Liver (tissue), 9 donors: ENCODE results near the gene STIM2. TPM values are rescaled to one million over a fixed set of nuclear protein-coding genes. Genes with fewer than 3 reads are reported as not detected.

ENCODE experiments used
- DNase-seq: peaks from one replicate; pipeline ENCODE4 v3.0.0-alpha.2; 2017; ENCODE audit warnings: low spot score
- H3K27ac ChIP-seq, 2 donors: one replicate each; pipeline ENCODE4 v1.7.0; 2013; ENCODE audit warnings: inconsistent platforms in 2 of 2, low read length in 2 of 2, control low read depth in 1 of 2, low read depth in 1 of 2, mild to moderate bottlenecking in 1 of 2
- H3K27me3 ChIP-seq, 4 donors: one replicate each; pipeline versions ENCODE4 v1.6.1 to v1.7.0; 2013; ENCODE audit warnings: low read length in 3 of 4, inconsistent platforms in 1 of 4, mild to moderate bottlenecking in 1 of 4, moderate library complexity in 1 of 4; ENCODE audit not compliant: control insufficient read depth in 4 of 4, insufficient read depth in 4 of 4
- H3K36me3 ChIP-seq, 4 donors: one replicate each; pipeline versions ENCODE4 v1.6.1 to v1.7.0; 2013; ENCODE audit warnings: low read length in 3 of 4, mild to moderate bottlenecking in 3 of 4, low read depth in 1 of 4, moderate library complexity in 1 of 4; ENCODE audit not compliant: control insufficient read depth in 4 of 4, insufficient read depth in 3 of 4
- H3K4me1 ChIP-seq, 4 donors: one replicate each; pipeline versions ENCODE4 v1.6.1 to v1.7.0; 2013; ENCODE audit warnings: low read length in 3 of 4, mild to moderate bottlenecking in 3 of 4, moderate library complexity in 1 of 4; ENCODE audit not compliant: control insufficient read depth in 4 of 4, insufficient read depth in 4 of 4
- H3K4me3 ChIP-seq, 3 donors: one replicate each; pipeline versions ENCODE4 v1.6.1 to v1.7.0; 2013; ENCODE audit warnings: low read length in 3 of 3, control low read depth in 1 of 3, low read depth in 1 of 3, mild to moderate bottlenecking in 1 of 3
- H3K9ac ChIP-seq, 2 donors: one replicate each; pipeline ENCODE4 v1.7.0; 2013; ENCODE audit warnings: low read length in 2 of 2, mild to moderate bottlenecking in 2 of 2, moderate library complexity in 2 of 2, control low read depth in 1 of 2, low read depth in 1 of 2
- H3K9me3 ChIP-seq, 4 donors: one replicate each; pipeline versions ENCODE4 v1.6.1 to v1.7.0; 2013; ENCODE audit warnings: low read length in 3 of 4; ENCODE audit not compliant: control insufficient read depth in 4 of 4
- EGR1 ChIP-seq, 2 donors: IDR thresholded peaks; 2 replicates each; pipeline ENCODE4 v1.6.1; 2016 to 2018; ENCODE audit warnings: antibody characterized with exemption in 2 of 2, low read depth in 2 of 2
- FOXA2 ChIP-seq: IDR thresholded peaks from 2 replicates; pipeline ENCODE4 v1.6.1; 2016; ENCODE audit warnings: antibody characterized with exemption
- GABPA ChIP-seq, 2 donors: IDR thresholded peaks in 1 of 2; conservative IDR thresholded peaks in 1 of 2; 2 replicates each; pipeline ENCODE4 v1.6.1; 2016; ENCODE audit warnings: antibody characterized with exemption in 2 of 2, mild to moderate bottlenecking in 1 of 2, moderate library complexity in 1 of 2
- HNF4A ChIP-seq, 2 donors: conservative IDR thresholded peaks; 2 replicates each; pipeline ENCODE4 v1.6.1; 2016; ENCODE audit warnings: antibody characterized with exemption in 2 of 2, mild to moderate bottlenecking in 2 of 2
- HNF4G ChIP-seq: IDR thresholded peaks from 2 replicates; pipeline ENCODE4 v1.6.1; 2016; ENCODE audit warnings: antibody characterized with exemption
- NR2F2 ChIP-seq: IDR thresholded peaks from 2 replicates; pipeline ENCODE4 v1.6.1; 2016; ENCODE audit warnings: antibody characterized with exemption
- RAD21 ChIP-seq, 2 donors: IDR thresholded peaks; 2 replicates each; pipeline ENCODE4 v1.6.1; 2016; ENCODE audit warnings: antibody characterized with exemption in 2 of 2, mild to moderate bottlenecking in 2 of 2
- RXRA ChIP-seq, 2 donors: IDR thresholded peaks; 2 replicates each; pipeline ENCODE4 v1.6.1; 2017 to 2018; ENCODE audit warnings: antibody characterized with exemption in 2 of 2, mild to moderate bottlenecking in 1 of 2
- SP1 ChIP-seq: IDR thresholded peaks from 2 replicates; pipeline ENCODE4 v1.6.1; 2018; ENCODE audit warnings: antibody characterized with exemption, mild to moderate bottlenecking
- TAF1 ChIP-seq: conservative IDR thresholded peaks from 2 replicates; pipeline ENCODE4 v1.6.1; 2016; ENCODE audit warnings: antibody characterized with exemption, mild to moderate bottlenecking
- YY1 ChIP-seq: IDR thresholded peaks from 2 replicates; pipeline ENCODE4 v1.6.1; 2016; ENCODE audit warnings: antibody characterized with exemption, mild to moderate bottlenecking
- WGBS: extraction: QIAGEN DNeasy Blood & Tissue Kit; methylation state at CpG from one replicate; pipeline ENCODE4 v1.1.7; 2013; 5-methylcytosine and 5-hydroxymethylcytosine counted together
- polyA plus RNA-seq, 2 donors: library from polyadenylated mRNA; stranded (reverse) in 1 of 2; unstranded in 1 of 2; fragments of 200-250 nt in 1 of 2; fragments of >200 nt in 1 of 2; fragmentation: Nextera tagmentation in 1 of 2; extraction: Ambion mirVana in 1 of 2; gene quantifications; one replicate each; pipeline versions ENCODE4 v1.2.1 to v1.2.3, GENCODE V29; 2013 to 2015
- total RNA-seq, 2 donors: library from RNA; depleted of rRNA; stranded (reverse); fragments of >200 nt; gene quantifications; one replicate each; pipeline ENCODE4 v1.2.3, GENCODE V29; 2014
- TF ChIP-seq, protein P1 (sequence below): IDR thresholded peaks from 2 replicates; pipeline ENCODE4 v1.6.1; 2016; ENCODE audit warnings: antibody characterized with exemption
- TF ChIP-seq, protein P2 (sequence below): fragments of 150-350 bp; IDR thresholded peaks from 2 replicates; pipeline ENCODE4 v1.5.1; 2017; ENCODE audit warnings: improper control_type of control experiment, low read depth, low read length; ENCODE audit not compliant: missing input control
- TF ChIP-seq, protein P3 (sequence below): IDR thresholded peaks from 2 replicates; pipeline ENCODE4 v1.6.1; 2016; ENCODE audit warnings: antibody characterized with exemption, mild to moderate bottlenecking
- TF ChIP-seq, protein P4 (sequence below): IDR thresholded peaks from 2 replicates; pipeline ENCODE4 v1.6.1; 2016; ENCODE audit warnings: antibody characterized with exemption
- TF ChIP-seq, protein P5 (sequence below): IDR thresholded peaks from 2 replicates; pipeline ENCODE4 v1.6.1; 2016; ENCODE audit warnings: antibody characterized with exemption
- donor health status: healthy.
- donor health status: healthy.
- donor health status: healthy.
- donor health status: healthy.
- donor health status: healthy.

The STIM2 gene
- total and polyA plus RNA-seq, 4 donors: 5.4 to 11.1 (median 6.9) TPM

DNA sequence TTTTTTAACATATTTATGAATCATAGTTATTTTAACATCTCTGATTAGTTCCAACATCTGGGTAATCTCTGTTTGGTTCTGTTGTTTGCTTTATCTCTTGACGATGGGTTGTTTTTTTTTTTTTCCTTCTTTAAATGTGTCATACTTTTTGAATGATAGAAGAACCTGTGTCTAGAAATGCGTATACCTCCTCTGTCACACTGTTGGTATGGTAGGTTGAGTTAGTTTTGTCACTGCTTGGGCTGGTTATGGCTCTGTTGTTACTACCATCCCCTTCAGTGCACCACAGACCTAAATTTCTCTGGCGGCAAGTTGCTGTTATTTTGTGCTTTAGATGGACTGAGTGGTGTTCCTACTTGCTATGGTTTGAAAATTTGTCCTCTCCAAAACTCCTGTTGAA lies 16.8 kb downstream of the STIM2 start:
- Histone ChIP-seq H3K4me1 (no peaks in the 10 kb centered on the region), H3K36me3 (peaks cover 0 to 2% (median 0%) of the 10 kb centered on the region in 4 donors), H3K27ac (no peak overlapping the region), H3K27me3 (no peaks in the 10 kb centered on the region), H3K9me3 (no peaks in the 10 kb centered on the region), H3K9ac (no peak overlapping the region), H3K4me3 (no peak overlapping the region)
- no peak for DNase-seq
- TF ChIP-seq YY1 (no peak), GABPA (IDR thresholded peaks at IDR 0.05 in 1 of 2, conservative IDR thresholded peaks at IDR 0.05 in 1 of 2) (no peak), NR2F2 (no peak), TAF1 (no peak), RAD21 (IDR thresholded peaks at IDR 0.05) (no peak), HNF4A (conservative IDR thresholded peaks at IDR 0.05) (no peak)
- TF ChIP-seq, protein P1, sequence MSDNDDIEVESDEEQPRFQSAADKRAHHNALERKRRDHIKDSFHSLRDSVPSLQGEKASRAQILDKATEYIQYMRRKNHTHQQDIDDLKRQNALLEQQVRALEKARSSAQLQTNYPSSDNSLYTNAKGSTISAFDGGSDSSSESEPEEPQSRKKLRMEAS: no peak
- TF ChIP-seq, protein P2, sequence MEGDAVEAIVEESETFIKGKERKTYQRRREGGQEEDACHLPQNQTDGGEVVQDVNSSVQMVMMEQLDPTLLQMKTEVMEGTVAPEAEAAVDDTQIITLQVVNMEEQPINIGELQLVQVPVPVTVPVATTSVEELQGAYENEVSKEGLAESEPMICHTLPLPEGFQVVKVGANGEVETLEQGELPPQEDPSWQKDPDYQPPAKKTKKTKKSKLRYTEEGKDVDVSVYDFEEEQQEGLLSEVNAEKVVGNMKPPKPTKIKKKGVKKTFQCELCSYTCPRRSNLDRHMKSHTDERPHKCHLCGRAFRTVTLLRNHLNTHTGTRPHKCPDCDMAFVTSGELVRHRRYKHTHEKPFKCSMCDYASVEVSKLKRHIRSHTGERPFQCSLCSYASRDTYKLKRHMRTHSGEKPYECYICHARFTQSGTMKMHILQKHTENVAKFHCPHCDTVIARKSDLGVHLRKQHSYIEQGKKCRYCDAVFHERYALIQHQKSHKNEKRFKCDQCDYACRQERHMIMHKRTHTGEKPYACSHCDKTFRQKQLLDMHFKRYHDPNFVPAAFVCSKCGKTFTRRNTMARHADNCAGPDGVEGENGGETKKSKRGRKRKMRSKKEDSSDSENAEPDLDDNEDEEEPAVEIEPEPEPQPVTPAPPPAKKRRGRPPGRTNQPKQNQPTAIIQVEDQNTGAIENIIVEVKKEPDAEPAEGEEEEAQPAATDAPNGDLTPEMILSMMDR: no peak
- TF ChIP-seq, protein P3, sequence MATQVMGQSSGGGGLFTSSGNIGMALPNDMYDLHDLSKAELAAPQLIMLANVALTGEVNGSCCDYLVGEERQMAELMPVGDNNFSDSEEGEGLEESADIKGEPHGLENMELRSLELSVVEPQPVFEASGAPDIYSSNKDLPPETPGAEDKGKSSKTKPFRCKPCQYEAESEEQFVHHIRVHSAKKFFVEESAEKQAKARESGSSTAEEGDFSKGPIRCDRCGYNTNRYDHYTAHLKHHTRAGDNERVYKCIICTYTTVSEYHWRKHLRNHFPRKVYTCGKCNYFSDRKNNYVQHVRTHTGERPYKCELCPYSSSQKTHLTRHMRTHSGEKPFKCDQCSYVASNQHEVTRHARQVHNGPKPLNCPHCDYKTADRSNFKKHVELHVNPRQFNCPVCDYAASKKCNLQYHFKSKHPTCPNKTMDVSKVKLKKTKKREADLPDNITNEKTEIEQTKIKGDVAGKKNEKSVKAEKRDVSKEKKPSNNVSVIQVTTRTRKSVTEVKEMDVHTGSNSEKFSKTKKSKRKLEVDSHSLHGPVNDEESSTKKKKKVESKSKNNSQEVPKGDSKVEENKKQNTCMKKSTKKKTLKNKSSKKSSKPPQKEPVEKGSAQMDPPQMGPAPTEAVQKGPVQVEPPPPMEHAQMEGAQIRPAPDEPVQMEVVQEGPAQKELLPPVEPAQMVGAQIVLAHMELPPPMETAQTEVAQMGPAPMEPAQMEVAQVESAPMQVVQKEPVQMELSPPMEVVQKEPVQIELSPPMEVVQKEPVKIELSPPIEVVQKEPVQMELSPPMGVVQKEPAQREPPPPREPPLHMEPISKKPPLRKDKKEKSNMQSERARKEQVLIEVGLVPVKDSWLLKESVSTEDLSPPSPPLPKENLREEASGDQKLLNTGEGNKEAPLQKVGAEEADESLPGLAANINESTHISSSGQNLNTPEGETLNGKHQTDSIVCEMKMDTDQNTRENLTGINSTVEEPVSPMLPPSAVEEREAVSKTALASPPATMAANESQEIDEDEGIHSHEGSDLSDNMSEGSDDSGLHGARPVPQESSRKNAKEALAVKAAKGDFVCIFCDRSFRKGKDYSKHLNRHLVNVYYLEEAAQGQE: no peak
- 92% methylated on average over 3 of the region's 3 CpGs for WGBS

DNA sequence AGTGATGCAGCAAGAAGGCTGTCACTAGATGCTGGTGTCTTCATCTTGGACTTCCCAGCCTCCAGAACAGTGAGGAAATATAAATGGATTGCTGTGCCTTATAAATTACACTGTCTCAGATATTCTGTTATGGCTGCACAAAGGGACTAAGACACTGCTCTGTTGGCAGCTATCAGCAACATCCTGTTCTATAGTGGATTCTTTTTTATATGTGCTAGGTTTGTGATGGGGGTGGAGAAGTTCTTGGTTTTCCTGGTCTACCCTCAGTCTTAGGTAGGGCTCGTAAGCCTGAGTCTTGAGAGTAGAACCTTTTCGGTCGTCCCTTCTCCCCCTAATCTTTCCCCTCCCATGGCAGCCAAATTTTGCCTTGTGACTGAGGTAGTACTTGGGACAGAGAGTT lies 17.3 kb downstream of the STIM2 start:
- 92% methylated on average over 3 of the region's 3 CpGs for WGBS
- TF ChIP-seq, protein P3: no peak
- TF ChIP-seq, protein P4, sequence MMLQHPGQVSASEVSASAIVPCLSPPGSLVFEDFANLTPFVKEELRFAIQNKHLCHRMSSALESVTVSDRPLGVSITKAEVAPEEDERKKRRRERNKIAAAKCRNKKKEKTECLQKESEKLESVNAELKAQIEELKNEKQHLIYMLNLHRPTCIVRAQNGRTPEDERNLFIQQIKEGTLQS: no peak
- TF ChIP-seq, protein P5, sequence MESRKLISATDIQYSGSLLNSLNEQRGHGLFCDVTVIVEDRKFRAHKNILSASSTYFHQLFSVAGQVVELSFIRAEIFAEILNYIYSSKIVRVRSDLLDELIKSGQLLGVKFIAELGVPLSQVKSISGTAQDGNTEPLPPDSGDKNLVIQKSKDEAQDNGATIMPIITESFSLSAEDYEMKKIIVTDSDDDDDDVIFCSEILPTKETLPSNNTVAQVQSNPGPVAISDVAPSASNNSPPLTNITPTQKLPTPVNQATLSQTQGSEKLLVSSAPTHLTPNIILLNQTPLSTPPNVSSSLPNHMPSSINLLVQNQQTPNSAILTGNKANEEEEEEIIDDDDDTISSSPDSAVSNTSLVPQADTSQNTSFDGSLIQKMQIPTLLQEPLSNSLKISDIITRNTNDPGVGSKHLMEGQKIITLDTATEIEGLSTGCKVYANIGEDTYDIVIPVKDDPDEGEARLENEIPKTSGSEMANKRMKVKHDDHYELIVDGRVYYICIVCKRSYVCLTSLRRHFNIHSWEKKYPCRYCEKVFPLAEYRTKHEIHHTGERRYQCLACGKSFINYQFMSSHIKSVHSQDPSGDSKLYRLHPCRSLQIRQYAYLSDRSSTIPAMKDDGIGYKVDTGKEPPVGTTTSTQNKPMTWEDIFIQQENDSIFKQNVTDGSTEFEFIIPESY: no peak
- no peak for TF ChIP-seq RAD21 (IDR thresholded peaks at IDR 0.05)
- TF ChIP-seq EGR1 (IDR thresholded peaks at IDR 0.05; ENCODE audit: low read depth in 2 of 2): no peak
- TF ChIP-seq RXRA (IDR thresholded peaks at IDR 0.05): no peak
- no peak for TF ChIP-seq TAF1
- TF ChIP-seq FOXA2: no peak
- no peak for TF ChIP-seq HNF4G
- no peak for TF ChIP-seq HNF4A (conservative IDR thresholded peaks at IDR 0.05)
- no peak for TF ChIP-seq SP1
- TF ChIP-seq NR2F2: no peak
- TF ChIP-seq, protein P1: no peak
- no peak for TF ChIP-seq GABPA (IDR thresholded peaks at IDR 0.05 in 1 of 2, conservative IDR thresholded peaks at IDR 0.05 in 1 of 2)
- DNase-seq: no peak
- Histone ChIP-seq H3K27ac (no peak overlapping the region), H3K27me3 (no peaks in the 10 kb centered on the region), H3K4me1 (no peaks in the 10 kb centered on the region), H3K36me3 (peaks cover 0 to 2% (median 0%) of the 10 kb centered on the region in 4 donors), H3K9ac (no peak overlapping the region), H3K4me3 (no peak overlapping the region), H3K9me3 (no peaks in the 10 kb centered on the region)
